H9 (cell line): Measurements from ENCODE around the gene RAB3C. TPM values are rescaled to one million over a fixed set of nuclear protein-coding genes. Genes with fewer than 3 reads are reported as not detected.

Experiments used
- DNase-seq: peaks from one replicate; pipeline ENCODE4 v3.0.0-alpha.2; 2017
- H2AFZ ChIP-seq: one replicate; pipeline ENCODE4 v1.6.1; 2013; ENCODE audit warnings: mild to moderate bottlenecking, low read length, control low read depth, moderate library complexity
- H2AK5ac ChIP-seq: 2 replicates; pipeline ENCODE4 v1.6.1; 2013; ENCODE audit warnings: low read length, control low read depth, mixed read lengths; ENCODE audit not compliant: insufficient read length
- H2BK120ac ChIP-seq: one replicate; pipeline ENCODE4 v1.6.1; 2013; ENCODE audit warnings: low read depth, mild to moderate bottlenecking, low read length, control low read depth, inconsistent platforms; ENCODE audit not compliant: poor library complexity, severe bottlenecking
- H2BK12ac ChIP-seq: 2 replicates; pipeline ENCODE4 v1.6.1; 2013; ENCODE audit warnings: low read length, control low read depth, mixed read lengths, low read depth; ENCODE audit not compliant: insufficient read length
- H2BK15ac ChIP-seq: 2 replicates; pipeline ENCODE4 v1.6.1; 2013; ENCODE audit warnings: low read depth, low read length, control low read depth
- H2BK20ac ChIP-seq: one replicate; pipeline ENCODE4 v1.6.1; 2013; ENCODE audit warnings: low read depth, mild to moderate bottlenecking, low read length, control low read depth, inconsistent platforms; ENCODE audit not compliant: poor library complexity, severe bottlenecking
- H2BK5ac ChIP-seq: 2 replicates; pipeline ENCODE4 v1.6.1; 2013; ENCODE audit warnings: low read length, control low read depth, mixed read lengths; ENCODE audit not compliant: insufficient read length
- H3K14ac ChIP-seq: 2 replicates; pipeline ENCODE4 v1.6.1; 2013; ENCODE audit warnings: low read length, control low read depth; ENCODE audit not compliant: insufficient read depth
- H3K18ac ChIP-seq: 2 replicates; pipeline ENCODE4 v1.6.1; 2013; ENCODE audit warnings: low read depth, mild to moderate bottlenecking, mixed read lengths, low read length, control low read depth; ENCODE audit not compliant: insufficient read length
- H3K23ac ChIP-seq: 2 replicates; pipeline ENCODE4 v1.6.1; 2013; ENCODE audit warnings: low read length, control low read depth, mixed read lengths, low read depth; ENCODE audit not compliant: insufficient read length
- H3K23me2 ChIP-seq: 2 replicates; pipeline ENCODE4 v1.6.1; 2013; ENCODE audit warnings: low read depth, mild to moderate bottlenecking, mixed read lengths, low read length, control low read depth; ENCODE audit not compliant: insufficient read length, poor library complexity, severe bottlenecking
- H3K27ac ChIP-seq: 2 replicates; pipeline ENCODE4 v1.5.1; 2013; ENCODE audit warnings: low read length, control low read depth, mixed read lengths, low read depth; ENCODE audit not compliant: insufficient read length
- H3K27me3 ChIP-seq: 2 replicates; pipeline ENCODE4 v1.6.1; 2013; ENCODE audit warnings: low read length, control low read depth, inconsistent platforms; ENCODE audit not compliant: insufficient read depth
- H3K4ac ChIP-seq: 2 replicates; pipeline ENCODE4 v1.6.1; 2013; ENCODE audit warnings: low read depth, mild to moderate bottlenecking, control low read depth, inconsistent platforms, low read length, moderate library complexity
- H3K4me1 ChIP-seq: 2 replicates; pipeline ENCODE4 v1.6.1; 2013; ENCODE audit warnings: low read length, control low read depth, inconsistent platforms; ENCODE audit not compliant: insufficient read depth
- H3K4me2 ChIP-seq: 2 replicates; pipeline ENCODE4 v1.6.1; 2013; ENCODE audit warnings: low read length, control low read depth, mixed read lengths; ENCODE audit not compliant: insufficient read length, insufficient read depth
- H3K56ac ChIP-seq: 2 replicates; pipeline ENCODE4 v1.6.1; 2013; ENCODE audit warnings: low read depth, mild to moderate bottlenecking, mixed read lengths, low read length, control low read depth; ENCODE audit not compliant: insufficient read length
- H3K79me1 ChIP-seq: 2 replicates; pipeline ENCODE4 v1.6.1; 2013; ENCODE audit warnings: low read depth, mild to moderate bottlenecking, moderate library complexity, low read length, control low read depth, inconsistent platforms; ENCODE audit not compliant: insufficient read depth, poor library complexity, severe bottlenecking
- H3K79me2 ChIP-seq: 2 replicates; pipeline ENCODE4 v1.6.1; 2013; ENCODE audit warnings: low read length, control low read depth, inconsistent platforms; ENCODE audit not compliant: insufficient read depth
- H3K9ac ChIP-seq: 2 replicates; pipeline ENCODE4 v1.6.1; 2013; ENCODE audit warnings: low read length, control low read depth, mixed read lengths; ENCODE audit not compliant: insufficient read length; ENCODE audit errors: extremely low read depth
- H3K9me3 ChIP-seq: one replicate; pipeline ENCODE4 v1.6.1; 2013; ENCODE audit warnings: low read depth, low read length, inconsistent platforms; ENCODE audit not compliant: control insufficient read depth
- H3T11ph ChIP-seq: one replicate; pipeline ENCODE4 v1.6.1; 2013; ENCODE audit warnings: mild to moderate bottlenecking, low read length, control low read depth, inconsistent platforms
- H4K20me1 ChIP-seq: one replicate; pipeline ENCODE4 v1.6.1; 2013; ENCODE audit not compliant: control insufficient read depth, insufficient read length, insufficient read depth
- H4K5ac ChIP-seq: 2 replicates; pipeline ENCODE4 v1.6.1; 2013; ENCODE audit warnings: low read depth, mild to moderate bottlenecking, mixed read lengths, low read length, control low read depth; ENCODE audit not compliant: insufficient read length
- H4K8ac ChIP-seq: replicated peaks from 2 replicates; pipeline ENCODE4 v1.6.1; 2013; ENCODE audit warnings: low read length, control low read depth, mixed read lengths, low read depth; ENCODE audit not compliant: insufficient read length
- H4K91ac ChIP-seq: 2 replicates; pipeline ENCODE4 v1.6.1; 2013; ENCODE audit warnings: low read depth, mild to moderate bottlenecking, moderate library complexity, mixed read lengths, low read length, control low read depth; ENCODE audit not compliant: insufficient read length
- H3K27ac Mint-ChIP-seq, 3 experiments: 2 replicates in 2 of 3; 3 replicates in 1 of 3; pipeline ENCODE4 v1.8.0; 2020 to 2021; ENCODE audit warnings: mixed read lengths in 3 of 3, mild to moderate bottlenecking in 1 of 3, moderate library complexity in 1 of 3
- H3K27me3 Mint-ChIP-seq: 2 replicates; pipeline ENCODE4 v1.8.0; 2021; ENCODE audit warnings: low read depth, mild to moderate bottlenecking, moderate library complexity, mixed read lengths
- H3K36me3 Mint-ChIP-seq, 3 experiments: 2 replicates in 2 of 3; 3 replicates in 1 of 3; pipeline ENCODE4 v1.8.0; 2020 to 2021; ENCODE audit warnings: low read depth in 3 of 3, mixed read lengths in 3 of 3; ENCODE audit not compliant: insufficient read depth in 1 of 3
- H3K4me1 Mint-ChIP-seq, 2 experiments: 2 replicates each; pipeline ENCODE4 v1.8.0; 2020; ENCODE audit warnings: mixed read lengths in 2 of 2
- H3K4me3 Mint-ChIP-seq, 2 experiments: 2 replicates in 1 of 2; 3 replicates in 1 of 2; pipeline ENCODE4 v1.8.0; 2020 to 2021; ENCODE audit warnings: mild to moderate bottlenecking in 2 of 2, mixed read lengths in 2 of 2, moderate library complexity in 1 of 2
- H3K9me3 Mint-ChIP-seq, 2 experiments: 2 replicates in 1 of 2; 3 replicates in 1 of 2; pipeline ENCODE4 v1.8.0; 2020; ENCODE audit warnings: mild to moderate bottlenecking in 2 of 2, mixed read lengths in 2 of 2, moderate library complexity in 1 of 2
- WGBS: extraction: QIAGEN DNeasy Blood & Tissue Kit; methylation state at CpG from one replicate; pipeline ENCODE4 v1.1.7; 2013; ENCODE audit warnings: missing lambda C conversion rate, low lambda C conversion rate, mixed read lengths; ENCODE audit not compliant: insufficient read length; ENCODE audit errors: extremely low coverage; 5-methylcytosine and 5-hydroxymethylcytosine counted together
- total RNA-seq: library from RNA; stranded (reverse); gene quantifications from 2 replicates; pipeline ENCODE4 v1.2.1, GENCODE V29; 2021
- TF ChIP-seq, protein P1 (sequence below): fragments of 200-600 bp; sonication (generic); conservative IDR thresholded peaks from 3 replicates; pipeline ENCODE4 v1.8.0; 2021; ENCODE audit warnings: antibody characterized with exemption, mild to moderate bottlenecking

The RAB3C gene
- total RNA-seq, 1 experiment from 2014 or later, result 16.3 TPM

DNA sequence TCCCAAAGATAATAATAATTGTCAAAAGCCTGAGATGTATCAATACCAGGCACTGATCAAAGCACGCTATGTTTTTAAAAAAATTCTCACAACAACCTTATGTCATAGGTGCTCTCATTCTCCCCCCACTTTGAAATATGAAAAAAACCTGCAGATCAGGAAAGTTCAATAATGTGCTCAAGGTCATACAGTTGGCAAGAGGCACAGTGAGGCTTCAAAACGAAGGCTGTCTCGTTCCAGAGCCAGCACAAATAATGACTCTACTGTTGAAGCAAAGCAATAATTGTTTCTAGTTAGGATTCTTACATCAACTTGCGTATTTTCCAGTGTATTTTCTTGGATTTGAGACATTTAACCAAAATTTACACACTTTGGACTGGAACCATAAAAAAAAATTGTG, 88.3 kb downstream of the RAB3C start:
- H2BK20ac ChIP-seq, result no peak overlapping the region
- no peak overlapping the region for H2BK120ac ChIP-seq
- H3K4me3 Mint-ChIP-seq, result no peak overlapping the region
- H3K23ac ChIP-seq, result no peak overlapping the region
- peaks cover 9 to 10% of the 10 kb centered on the region in 2 experiments for H3K4me1 Mint-ChIP-seq
- H4K5ac ChIP-seq, result no peak overlapping the region
- no CpG with 5 or more reads among the region's 4 CpGs for WGBS
- no peaks in the 10 kb centered on the region for H3K79me1 ChIP-seq
- no peak overlapping the region for H3K14ac ChIP-seq
- H3K9ac ChIP-seq, result no peak overlapping the region
- DNase-seq, result no peak
- no peak overlapping the region for H2AK5ac ChIP-seq
- H3K23me2 ChIP-seq, result no peaks in the 10 kb centered on the region
- H2BK12ac ChIP-seq, result no peak overlapping the region
- no peak overlapping the region for H3T11ph ChIP-seq
- H3K4ac ChIP-seq, result no peak overlapping the region
- H3K18ac ChIP-seq, result no peak overlapping the region
- H2BK5ac ChIP-seq, result no peak overlapping the region
- H3K36me3 Mint-ChIP-seq, result no peaks in the 10 kb centered on the region; a peak in 1 of 7 replicates
- H3K27ac Mint-ChIP-seq, result no peak overlapping the region
- 0 out of 2 replicates have a peak, but pooled peaks cover 2% of the 10 kb centered on the region for H3K79me2 ChIP-seq
- H4K20me1 ChIP-seq, result no peaks in the 10 kb centered on the region
- no peak overlapping the region for H2BK15ac ChIP-seq
- no peaks in the 10 kb centered on the region for H3K9me3 ChIP-seq
- H2AFZ ChIP-seq, result no peak overlapping the region
- TF ChIP-seq, protein P1, sequence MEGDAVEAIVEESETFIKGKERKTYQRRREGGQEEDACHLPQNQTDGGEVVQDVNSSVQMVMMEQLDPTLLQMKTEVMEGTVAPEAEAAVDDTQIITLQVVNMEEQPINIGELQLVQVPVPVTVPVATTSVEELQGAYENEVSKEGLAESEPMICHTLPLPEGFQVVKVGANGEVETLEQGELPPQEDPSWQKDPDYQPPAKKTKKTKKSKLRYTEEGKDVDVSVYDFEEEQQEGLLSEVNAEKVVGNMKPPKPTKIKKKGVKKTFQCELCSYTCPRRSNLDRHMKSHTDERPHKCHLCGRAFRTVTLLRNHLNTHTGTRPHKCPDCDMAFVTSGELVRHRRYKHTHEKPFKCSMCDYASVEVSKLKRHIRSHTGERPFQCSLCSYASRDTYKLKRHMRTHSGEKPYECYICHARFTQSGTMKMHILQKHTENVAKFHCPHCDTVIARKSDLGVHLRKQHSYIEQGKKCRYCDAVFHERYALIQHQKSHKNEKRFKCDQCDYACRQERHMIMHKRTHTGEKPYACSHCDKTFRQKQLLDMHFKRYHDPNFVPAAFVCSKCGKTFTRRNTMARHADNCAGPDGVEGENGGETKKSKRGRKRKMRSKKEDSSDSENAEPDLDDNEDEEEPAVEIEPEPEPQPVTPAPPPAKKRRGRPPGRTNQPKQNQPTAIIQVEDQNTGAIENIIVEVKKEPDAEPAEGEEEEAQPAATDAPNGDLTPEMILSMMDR, result no peak
- H3K27me3 Mint-ChIP-seq, result no peaks in the 10 kb centered on the region; the same call in 1 of the 2 replicates
- no peaks in the 10 kb centered on the region for H3K27me3 ChIP-seq
- no peaks in the 10 kb centered on the region for H3K9me3 Mint-ChIP-seq
- no peak overlapping the region for H3K27ac ChIP-seq
- no peak overlapping the region for H4K8ac ChIP-seq
- H3K4me1 ChIP-seq, result no peaks in the 10 kb centered on the region
- H3K4me2 ChIP-seq, result no peak overlapping the region
- H3K56ac ChIP-seq, result no peak overlapping the region
- no peak overlapping the region for H4K91ac ChIP-seq
